ENCODE data around the gene CLDN11.

Gene CLDN11

GRCh38 chr3:170391108-170391507 is 27.6 kb upstream of the CLDN11 start:
- H3K4me3 ChIP-seq (ENCODE audit: low read depth, low read length): no peak overlapping the region
- no peak for TF ChIP-seq CTCF (IDR thresholded peaks at IDR 0.05; ENCODE audit: borderline replicate concordance, insufficient read depth, low read depth, low read length)

GRCh38 chr3:170397685-170398084 is 21.0 kb upstream of the CLDN11 start:
- TF ChIP-seq CTCF (IDR thresholded peaks at IDR 0.05; ENCODE audit: borderline replicate concordance, insufficient read depth, low read depth, low read length): no peak
- no peak overlapping the region for H3K4me3 ChIP-seq (ENCODE audit: low read depth, low read length)

GRCh38 chr3:170405101-170405500 is 13.6 kb upstream of the CLDN11 start:
- no peak overlapping the region for H3K4me3 ChIP-seq (ENCODE audit: low read depth, low read length)

GRCh38 chr3:170410428-170411029 is 8.1 kb upstream of the CLDN11 start:
- TF ChIP-seq CTCF (IDR thresholded peaks at IDR 0.05; ENCODE audit: borderline replicate concordance, insufficient read depth, low read depth, low read length): peak; percentile 39; the same call in 1 of the 2 replicates
- H3K4me3 ChIP-seq (ENCODE audit: low read depth, low read length): no peak overlapping the region

More at GRCh38 chr3:170405101-170405500, 13.6 kb upstream of the CLDN11 start:
- TF ChIP-seq CTCF (IDR thresholded peaks at IDR 0.05; ENCODE audit: borderline replicate concordance, insufficient read depth, low read depth, low read length): no peak

GRCh38 chr3:170413291-170413690 is 5.4 kb upstream of the CLDN11 start:
- no peak for TF ChIP-seq CTCF (IDR thresholded peaks at IDR 0.05; ENCODE audit: borderline replicate concordance, insufficient read depth, low read depth, low read length)
- no peak overlapping the region for H3K4me3 ChIP-seq (ENCODE audit: low read depth, low read length)

GRCh38 chr3:170414202-170414663 is 4.4 kb upstream of the CLDN11 start:
- H3K4me3 ChIP-seq (ENCODE audit: low read depth, low read length): no peak overlapping the region
- TF ChIP-seq CTCF (IDR thresholded peaks at IDR 0.05; ENCODE audit: borderline replicate concordance, insufficient read depth, low read depth, low read length): peak; percentile 92

- TF ChIP-seq CTCF (IDR thresholded peaks at IDR 0.05; ENCODE audit: borderline replicate concordance, insufficient read depth, low read depth, low read length): no peak
- H3K4me3 ChIP-seq (ENCODE audit: low read depth, low read length): no peak overlapping the region
These were observed 1.6 kb upstream of the CLDN11 start for GRCh38 chr3:170417090-170417489.

Data from GM12875 (cell line).